H1 (cell line): Measurements from ENCODE around the gene MUC2. TPM values are rescaled to one million over a fixed set of nuclear protein-coding genes. Genes with fewer than 3 reads are reported as not detected.

Experiments used
- CHD2 ChIP-seq: IDR thresholded peaks from 2 replicates; pipeline ENCODE4 v1.6.1; 2012; ENCODE audit warnings: low read length, improper control_type of control experiment
- CTBP2 ChIP-seq: IDR thresholded peaks from 2 replicates; pipeline ENCODE4 v1.7.0; 2011; ENCODE audit warnings: borderline replicate concordance, mild to moderate bottlenecking, moderate library complexity, mixed read lengths, low read length; ENCODE audit not compliant: insufficient read depth, insufficient read length
- EZH2 ChIP-seq: fragments of 200-600 bp; sonication (generic); IDR thresholded peaks from 2 replicates; pipeline ENCODE4 v1.7.1; 2012; ENCODE audit warnings: low read depth, mild to moderate bottlenecking, moderate library complexity, low read length, inconsistent platforms; ENCODE audit not compliant: severe bottlenecking
- HDAC2 ChIP-seq, 2 experiments: fragments of 300-600 bp in 1 of 2; sonication (generic) in 1 of 2; IDR thresholded peaks; 2 replicates each; pipeline ENCODE4 v1.6.1; 2011 to 2012; ENCODE audit warnings: low read depth in 2 of 2, low read length in 2 of 2, mild to moderate bottlenecking in 2 of 2, moderate library complexity in 2 of 2, borderline replicate concordance in 1 of 2, inconsistent platforms in 1 of 2
- HDAC6 ChIP-seq: IDR thresholded peaks from one replicate; pipeline ENCODE4 v1.7.1; 2012; ENCODE audit warnings: low read depth, mild to moderate bottlenecking, inconsistent platforms, low read length, moderate library complexity
- SP1 ChIP-seq: IDR thresholded peaks from 2 replicates; pipeline ENCODE4 v1.6.1; 2011; ENCODE audit warnings: low read depth, low read length
- SUZ12 ChIP-seq: fragments of 200-600 bp; sonication (generic); IDR thresholded peaks from 2 replicates; pipeline ENCODE4 v1.6.1; 2012; ENCODE audit warnings: mild to moderate bottlenecking, inconsistent platforms, low read length, moderate library complexity, mixed read lengths
- TCF12 ChIP-seq: IDR thresholded peaks from 2 replicates; pipeline ENCODE4 v1.6.1; 2011; ENCODE audit warnings: low read depth, mild to moderate bottlenecking, low read length
- polyA plus RNA-seq, 7 experiments: library from polyadenylated mRNA; depleted of rRNA in 3 of 7; stranded (reverse) in 5 of 7; unstranded in 2 of 7; fragments of >200 nt in 5 of 7; fragments of 200-250 nt in 2 of 7; gene quantifications; 1 replicate in 5 of 7; 2 replicates in 1 of 7; 4 replicates in 1 of 7; pipeline versions ENCODE4 v1.2.1 to v1.2.3, GENCODE V29; 2011 to 2013; ENCODE audit warnings: missing spikeins in 2 of 7, mixed read lengths in 2 of 7
- total RNA-seq: library from RNA; stranded (reverse); fragmentation: NEBNext Ultra II Directional; extraction: Animal tissue kit (Norgen Biotek cat#: 25700); gene quantifications from 2 replicates; pipeline ENCODE4 v1.2.1, GENCODE V29; 2021
- TF ChIP-seq, protein P1 (sequence below): fragments of 300-600 bp; sonication (generic); IDR thresholded peaks from 2 replicates; pipeline ENCODE4 v1.7.1; 2012; ENCODE audit warnings: low read length, moderate library complexity, mild to moderate bottlenecking, inconsistent platforms; ENCODE audit not compliant: insufficient replicate concordance
- TF ChIP-seq, protein P2 (sequence below): IDR thresholded peaks from 2 replicates; pipeline ENCODE4 v1.6.1; 2012; ENCODE audit warnings: inconsistent platforms

Gene MUC2
- total and polyA plus RNA-seq, 2 of the 8 experiments (the other 6 are each of a cell fraction or from before 2014, with no cell fraction given), result not detected

- TF ChIP-seq, protein P1, sequence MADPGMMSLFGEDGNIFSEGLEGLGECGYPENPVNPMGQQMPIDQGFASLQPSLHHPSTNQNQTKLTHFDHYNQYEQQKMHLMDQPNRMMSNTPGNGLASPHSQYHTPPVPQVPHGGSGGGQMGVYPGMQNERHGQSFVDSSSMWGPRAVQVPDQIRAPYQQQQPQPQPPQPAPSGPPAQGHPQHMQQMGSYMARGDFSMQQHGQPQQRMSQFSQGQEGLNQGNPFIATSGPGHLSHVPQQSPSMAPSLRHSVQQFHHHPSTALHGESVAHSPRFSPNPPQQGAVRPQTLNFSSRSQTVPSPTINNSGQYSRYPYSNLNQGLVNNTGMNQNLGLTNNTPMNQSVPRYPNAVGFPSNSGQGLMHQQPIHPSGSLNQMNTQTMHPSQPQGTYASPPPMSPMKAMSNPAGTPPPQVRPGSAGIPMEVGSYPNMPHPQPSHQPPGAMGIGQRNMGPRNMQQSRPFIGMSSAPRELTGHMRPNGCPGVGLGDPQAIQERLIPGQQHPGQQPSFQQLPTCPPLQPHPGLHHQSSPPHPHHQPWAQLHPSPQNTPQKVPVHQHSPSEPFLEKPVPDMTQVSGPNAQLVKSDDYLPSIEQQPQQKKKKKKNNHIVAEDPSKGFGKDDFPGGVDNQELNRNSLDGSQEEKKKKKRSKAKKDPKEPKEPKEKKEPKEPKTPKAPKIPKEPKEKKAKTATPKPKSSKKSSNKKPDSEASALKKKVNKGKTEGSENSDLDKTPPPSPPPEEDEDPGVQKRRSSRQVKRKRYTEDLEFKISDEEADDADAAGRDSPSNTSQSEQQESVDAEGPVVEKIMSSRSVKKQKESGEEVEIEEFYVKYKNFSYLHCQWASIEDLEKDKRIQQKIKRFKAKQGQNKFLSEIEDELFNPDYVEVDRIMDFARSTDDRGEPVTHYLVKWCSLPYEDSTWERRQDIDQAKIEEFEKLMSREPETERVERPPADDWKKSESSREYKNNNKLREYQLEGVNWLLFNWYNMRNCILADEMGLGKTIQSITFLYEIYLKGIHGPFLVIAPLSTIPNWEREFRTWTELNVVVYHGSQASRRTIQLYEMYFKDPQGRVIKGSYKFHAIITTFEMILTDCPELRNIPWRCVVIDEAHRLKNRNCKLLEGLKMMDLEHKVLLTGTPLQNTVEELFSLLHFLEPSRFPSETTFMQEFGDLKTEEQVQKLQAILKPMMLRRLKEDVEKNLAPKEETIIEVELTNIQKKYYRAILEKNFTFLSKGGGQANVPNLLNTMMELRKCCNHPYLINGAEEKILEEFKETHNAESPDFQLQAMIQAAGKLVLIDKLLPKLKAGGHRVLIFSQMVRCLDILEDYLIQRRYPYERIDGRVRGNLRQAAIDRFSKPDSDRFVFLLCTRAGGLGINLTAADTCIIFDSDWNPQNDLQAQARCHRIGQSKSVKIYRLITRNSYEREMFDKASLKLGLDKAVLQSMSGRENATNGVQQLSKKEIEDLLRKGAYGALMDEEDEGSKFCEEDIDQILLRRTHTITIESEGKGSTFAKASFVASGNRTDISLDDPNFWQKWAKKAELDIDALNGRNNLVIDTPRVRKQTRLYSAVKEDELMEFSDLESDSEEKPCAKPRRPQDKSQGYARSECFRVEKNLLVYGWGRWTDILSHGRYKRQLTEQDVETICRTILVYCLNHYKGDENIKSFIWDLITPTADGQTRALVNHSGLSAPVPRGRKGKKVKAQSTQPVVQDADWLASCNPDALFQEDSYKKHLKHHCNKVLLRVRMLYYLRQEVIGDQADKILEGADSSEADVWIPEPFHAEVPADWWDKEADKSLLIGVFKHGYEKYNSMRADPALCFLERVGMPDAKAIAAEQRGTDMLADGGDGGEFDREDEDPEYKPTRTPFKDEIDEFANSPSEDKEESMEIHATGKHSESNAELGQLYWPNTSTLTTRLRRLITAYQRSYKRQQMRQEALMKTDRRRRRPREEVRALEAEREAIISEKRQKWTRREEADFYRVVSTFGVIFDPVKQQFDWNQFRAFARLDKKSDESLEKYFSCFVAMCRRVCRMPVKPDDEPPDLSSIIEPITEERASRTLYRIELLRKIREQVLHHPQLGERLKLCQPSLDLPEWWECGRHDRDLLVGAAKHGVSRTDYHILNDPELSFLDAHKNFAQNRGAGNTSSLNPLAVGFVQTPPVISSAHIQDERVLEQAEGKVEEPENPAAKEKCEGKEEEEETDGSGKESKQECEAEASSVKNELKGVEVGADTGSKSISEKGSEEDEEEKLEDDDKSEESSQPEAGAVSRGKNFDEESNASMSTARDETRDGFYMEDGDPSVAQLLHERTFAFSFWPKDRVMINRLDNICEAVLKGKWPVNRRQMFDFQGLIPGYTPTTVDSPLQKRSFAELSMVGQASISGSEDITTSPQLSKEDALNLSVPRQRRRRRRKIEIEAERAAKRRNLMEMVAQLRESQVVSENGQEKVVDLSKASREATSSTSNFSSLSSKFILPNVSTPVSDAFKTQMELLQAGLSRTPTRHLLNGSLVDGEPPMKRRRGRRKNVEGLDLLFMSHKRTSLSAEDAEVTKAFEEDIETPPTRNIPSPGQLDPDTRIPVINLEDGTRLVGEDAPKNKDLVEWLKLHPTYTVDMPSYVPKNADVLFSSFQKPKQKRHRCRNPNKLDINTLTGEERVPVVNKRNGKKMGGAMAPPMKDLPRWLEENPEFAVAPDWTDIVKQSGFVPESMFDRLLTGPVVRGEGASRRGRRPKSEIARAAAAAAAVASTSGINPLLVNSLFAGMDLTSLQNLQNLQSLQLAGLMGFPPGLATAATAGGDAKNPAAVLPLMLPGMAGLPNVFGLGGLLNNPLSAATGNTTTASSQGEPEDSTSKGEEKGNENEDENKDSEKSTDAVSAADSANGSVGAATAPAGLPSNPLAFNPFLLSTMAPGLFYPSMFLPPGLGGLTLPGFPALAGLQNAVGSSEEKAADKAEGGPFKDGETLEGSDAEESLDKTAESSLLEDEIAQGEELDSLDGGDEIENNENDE, result no peak
- TF ChIP-seq CHD2 (no peak), TCF12 (no peak), HDAC6 (no peak), EZH2 (no peak), SP1 (no peak), SUZ12 (no peak), HDAC2 (IDR thresholded peaks at IDR 0.05; ENCODE audit: borderline replicate concordance in 1 of 2, low read depth in 2 of 2, low read length in 2 of 2) (no peak), CTBP2 (no peak)
- TF ChIP-seq, protein P2, sequence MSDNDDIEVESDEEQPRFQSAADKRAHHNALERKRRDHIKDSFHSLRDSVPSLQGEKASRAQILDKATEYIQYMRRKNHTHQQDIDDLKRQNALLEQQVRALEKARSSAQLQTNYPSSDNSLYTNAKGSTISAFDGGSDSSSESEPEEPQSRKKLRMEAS, result no peak
Measured at GRCh38 chr11:1053121-1053901, 21.4 kb upstream of the MUC2 start (continued).
